Heart left ventricle (tissue), 16 donors: ENCODE measurements around the gene PCSK4. TPM values are rescaled to one million over a fixed set of nuclear protein-coding genes. Genes with fewer than 3 reads are reported as not detected.
"Not testable (repeated sequence)": the region's sequence is repeated elsewhere in the genome, so short reads cannot be mapped to it uniquely, and the experiment has no call there.

Source experiments
- ATAC-seq, 4 donors: fragments of 200-7000 bp; cut with Tn5 transposase; one replicate each; pipeline ENCODE4 v1.9.1; 2020 to 2022; ENCODE audit warnings: moderate library complexity in 4 of 4, mild to moderate bottlenecking in 3 of 4, moderate number of reproducible peaks in 1 of 4
- DNase-seq, 5 donors: peaks; one replicate each; pipeline ENCODE4 v3.0.0-alpha.2; 2020
- H3K27ac ChIP-seq, 12 donors: fragments of 200-600 bp; sonication (generic) in 4 of 12; one replicate each; pipeline versions ENCODE4 v1.5.0 to v1.8.0; 2016 to 2022; ENCODE audit warnings: mild to moderate bottlenecking in 2 of 12
- H3K27me3 ChIP-seq, 9 donors: fragments of 200-600 bp; sonication (generic) in 2 of 9; one replicate each; pipeline versions ENCODE4 v1.5.1 to v1.8.0; 2016 to 2022; ENCODE audit warnings: mild to moderate bottlenecking in 3 of 9
- H3K36me3 ChIP-seq, 9 donors: fragments of 200-600 bp; sonication (generic) in 2 of 9; one replicate each; pipeline versions ENCODE4 v1.5.0 to v1.8.0; 2018 to 2022; ENCODE audit warnings: mild to moderate bottlenecking in 2 of 9
- H3K4me1 ChIP-seq, 12 donors: fragments of 200-600 bp; sonication (generic) in 4 of 12; one replicate each; pipeline versions ENCODE4 v1.5.0 to v1.8.0; 2016 to 2022; ENCODE audit warnings: mild to moderate bottlenecking in 3 of 12
- H3K4me3 ChIP-seq, 12 donors: fragments of 200-600 bp; sonication (generic) in 4 of 12; one replicate each; pipeline versions ENCODE4 v1.5.0 to v1.8.0; 2017 to 2022; ENCODE audit warnings: mild to moderate bottlenecking in 9 of 12, moderate library complexity in 4 of 12
- H3K9me3 ChIP-seq, 12 donors: fragments of 200-600 bp; sonication (generic) in 4 of 12; one replicate each; pipeline versions ENCODE4 v1.5.0 to v1.8.0; 2016 to 2022; ENCODE audit warnings: mild to moderate bottlenecking in 1 of 12
- CTCF ChIP-seq, 12 donors: fragments of 200-600 bp; sonication (generic) in 4 of 12; IDR thresholded peaks; one replicate each; pipeline versions ENCODE4 v1.5.0 to v1.8.0; 2018 to 2022; ENCODE audit warnings: antibody characterized with exemption in 12 of 12, mild to moderate bottlenecking in 5 of 12
- POLR2A ChIP-seq, 2 donors: fragments of 450-650 bp; IDR thresholded peaks; one replicate each; pipeline ENCODE4 v1.6.1; 2017; ENCODE audit warnings: antibody characterized with exemption in 2 of 2, mild to moderate bottlenecking in 2 of 2, moderate library complexity in 2 of 2
- WGBS, 4 donors: extraction: QIAGEN DNeasy Blood & Tissue Kit in 2 of 4; methylation state at CpG; one replicate each; pipeline versions ENCODE4 v1.1.5 to v1.1.7; 2013 to 2018; 5-methylcytosine and 5-hydroxymethylcytosine counted together
- intact Hi-C, 10 donors: fragments of 100-400 bp; cut with DNase I; formaldehyde crosslinking; loops; one replicate each; pipeline versions ENCODE4 v1.11.1 to v1.14.2; 2022
- long read RNA-seq, 3 donors: library from polyadenylated mRNA; unstranded; transcript quantifications; one replicate each; pipeline ENCODE4 v2.0.0, GENCODE V29; 2020 to 2021
- polyA plus RNA-seq, 2 donors: library from polyadenylated mRNA; stranded (reverse); fragments of 200-250 nt; gene quantifications; one replicate each; pipeline ENCODE4 v1.2.3, GENCODE V29; 2013
- total RNA-seq, 9 donors: library from RNA; depleted of rRNA in 2 of 9; stranded (reverse); fragments of >200 nt in 2 of 9; fragmentation: NEBNext Ultra II Directional in 3 of 9; extraction: Animal tissue kit (Norgen Biotek cat#: 25700) in 3 of 9; gene quantifications; one replicate each; pipeline versions ENCODE4 v1.1.0 to v1.2.4, GENCODE V29; 2016 to 2023
- donor health status: ischemic (EF 13 %, LVEDD 7.1; RV severe dilation, severe dysfunction).
- donor health status: healthy with polysubstance abuse.
- donor health status: DM: no; HTN: yes; CAD: no.
- donor health status: DM: no; HTN: no; CAD: no.
- donor health status: ischemic (EF 25% LVEDD 6.9; RV normal size, moderate dysfunction).
- donor health status: ischemic (EF 25% LVEDD 5.7; RV mildly dilated, moderate dysfunction).
- donor health status: healthy.
- donor health status: DM: yes; HTN: yes; CAD: no.
- donor health status: ischemic (EF 35%, LVEDD 5.7; RV mildly dilated, moderate dysfunction).
- donor health status: nonischemic (EF 11% LVEDD 7.7; RV severe dilation, severe dysfunction).
- donor health status: DM: yes; HTN: yes; CAD: no.
- donor health status: PGD.
- donor health status: ischemic (EF 29% LVEDD 5.4; RV normal size, mild dysfunction).
- donor health status: nonischemic (EF 23%, LVEDD 6.1; RV moderate dilation, normal function).

The PCSK4 gene
- total RNA-seq (1 to 10 TPM in 6 of 9 donors, under 1 TPM in 3; 0.31 to 1.9 (median 1.7) TPM), polyA plus RNA-seq (under 1 TPM; 0.83 to 0.91 TPM)
- long read RNA-seq, donor 1, partial matches to known transcripts: 0 of 1 reads
- long read RNA-seq, donor 1, other reads (novel, unspliced or antisense): 0 of 1 reads
- long read RNA-seq, donor 2: 0 reads
- long read RNA-seq, donor 3: 0 reads

DNA sequence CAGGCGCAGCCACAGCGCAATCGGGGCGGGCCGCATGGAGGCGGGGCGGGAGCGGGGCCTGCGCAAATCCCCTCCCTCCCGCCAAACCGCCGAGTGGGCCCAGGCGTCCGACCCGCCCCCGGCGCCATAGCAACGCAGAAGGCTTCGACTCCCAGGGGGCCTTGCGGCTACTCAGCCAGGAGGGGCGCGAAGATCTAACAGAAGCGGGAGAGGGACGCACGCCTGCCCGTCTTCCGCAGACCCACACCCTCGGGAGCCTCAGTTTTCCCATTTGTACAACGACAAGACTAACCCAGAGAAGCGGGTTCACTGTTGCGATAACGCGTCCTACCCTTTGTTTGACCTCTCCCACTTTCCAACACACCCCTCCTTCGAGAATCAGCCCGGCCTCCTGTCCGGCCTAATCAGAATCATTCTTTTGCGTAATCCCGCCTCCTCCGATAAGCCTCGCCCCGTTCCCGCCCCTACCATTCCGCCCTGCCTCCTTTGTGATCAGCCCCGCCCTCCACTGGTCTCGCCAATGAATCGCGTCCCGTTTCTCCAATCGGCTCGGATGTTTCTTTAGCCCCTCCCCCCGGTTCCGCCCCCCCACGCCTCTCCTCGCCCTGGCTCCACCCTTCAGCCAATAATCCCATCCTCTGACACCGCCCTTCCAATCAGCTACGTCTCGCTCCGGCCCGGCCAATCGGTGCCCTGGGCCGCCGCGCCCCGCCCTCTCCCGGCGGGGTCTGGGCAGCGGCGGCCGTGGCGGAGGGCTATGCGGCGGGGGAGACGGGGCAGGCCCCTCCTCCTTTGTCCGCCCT is at the start of gene PCSK4:
TSS of gene PCSK4 (minus strand) at position 40 of the 803 bp plus-strand sequence. CDS start at position 36, 4 bp downstream.
- intact Hi-C loops: loop anchor here in 1 of 10 donors (1.0 to 2.0 kb wide), 2 partner anchors 11 to 162 kb away; partner anchors contain the start of genes C19orf25 and TCF3

DNA sequence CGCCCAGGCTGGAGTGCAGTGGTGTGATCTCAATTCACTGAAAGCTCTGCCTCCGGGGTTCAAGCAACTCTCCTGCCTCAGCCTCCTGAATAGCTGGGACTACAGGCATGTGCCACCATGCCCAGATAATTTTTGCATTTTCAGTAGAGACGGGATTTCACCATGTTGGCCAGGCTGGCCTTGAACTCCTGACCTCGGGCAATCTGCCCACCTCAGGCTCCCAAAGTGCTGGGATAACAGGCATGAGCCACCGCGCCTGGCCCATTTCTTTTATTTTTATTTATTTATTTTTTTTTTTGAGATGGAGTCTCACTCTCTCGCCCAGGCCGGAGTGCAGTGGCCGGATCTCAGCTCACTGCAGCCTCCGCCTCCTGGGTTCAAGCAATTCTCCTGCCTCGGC is 49.6 kb upstream of the PCSK4 start:
- not testable (repeated sequence) for H3K9me3 ChIP-seq, ATAC-seq, H3K36me3 ChIP-seq, DNase-seq, H3K4me3 ChIP-seq
- peaks cover 0 to 36% (median 0%) of the 10 kb centered on the region in 9 donors for H3K27me3 ChIP-seq
- H3K27ac ChIP-seq: peak overlapping the region in 1 of 12 donors; percentile 49
- 87 to 94% (median 89%) methylated on average over 11 of the region's 11 CpGs for WGBS, 4 donors
- intact Hi-C loops: loop anchor here in 3 of 10 donors (10.0 kb wide), 4 partner anchors 135 to 285 kb away; no protein-coding TSS in a partner anchor
- peaks cover 0 to 20% (median 3%) of the 10 kb centered on the region in 12 donors for H3K4me1 ChIP-seq

More for the DNA sequence above, at the start of gene PCSK4:
- H3K36me3 ChIP-seq: no peaks in the 10 kb centered on the region
- ATAC-seq (peak; percentile 93 to 96 (median 95)), DNase-seq (peak; percentile 99)
- H3K27me3 ChIP-seq: peaks cover 0 to 13% (median 0%) of the 10 kb centered on the region in 9 donors
- no peaks in the 10 kb centered on the region for H3K9me3 ChIP-seq
- H3K4me1 ChIP-seq: peaks cover 3 to 29% (median 14%) of the 10 kb centered on the region in 12 donors
- H3K27ac ChIP-seq: peak within 1 kb of the TSS in 11 of 12 donors; percentile 55 to 87 (median 78)
- 0 to 1% (median 1%) methylated on average over 43 to 74 of the region's 74 CpGs for WGBS, 4 donors
- peak within 1 kb of the TSS; percentile 35 to 77 (median 60) for H3K4me3 ChIP-seq
- TF ChIP-seq POLR2A (IDR thresholded peaks at IDR 0.05) (no peak), CTCF (IDR thresholded peaks at IDR 0.05) (no peak)

GRCh38 chr19:1538978-1539377 is 48.8 kb upstream of the PCSK4 start:
- Histone ChIP-seq H3K36me3 (no peaks in the 10 kb centered on the region), H3K27me3 (peaks cover 0 to 36% (median 0%) of the 10 kb centered on the region in 9 donors), H3K9me3 (no peaks in the 10 kb centered on the region), H3K4me1 (peaks cover 0 to 20% (median 3%) of the 10 kb centered on the region in 12 donors), H3K4me3 (no peak overlapping the region), H3K27ac (no peak overlapping the region)
- ATAC-seq: peak in 2 of 4 donors; percentile 20 to 27
- intact Hi-C loops: no loop called here
- TF ChIP-seq POLR2A (IDR thresholded peaks at IDR 0.05) (no peak), CTCF (IDR thresholded peaks at IDR 0.05) (no peak)
- DNase-seq: no peak
- 13 to 22% (median 18%) methylated on average over 15 of the region's 15 CpGs for WGBS, 4 donors

DNA sequence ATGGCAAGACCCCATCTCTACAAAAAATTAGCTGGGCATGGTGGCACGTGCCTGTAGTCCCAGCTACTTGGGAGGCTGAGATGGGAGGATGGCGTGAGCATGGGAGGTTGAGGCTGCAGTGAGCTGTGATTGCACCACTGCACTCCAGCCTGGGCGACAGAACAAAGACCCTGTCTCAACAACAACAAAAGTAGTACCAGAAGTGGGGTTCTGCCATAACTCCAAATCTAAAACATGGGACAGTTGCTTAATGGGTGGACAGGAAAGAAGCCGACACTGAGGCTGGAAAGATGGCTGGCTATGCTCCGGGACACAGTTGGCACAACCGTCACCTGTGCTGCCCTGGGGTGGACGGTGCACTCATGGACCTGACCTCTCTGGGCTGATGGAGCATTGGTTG is 45.5 kb upstream of the PCSK4 start:
- H3K27ac ChIP-seq, H3K36me3 ChIP-seq, ATAC-seq, H3K9me3 ChIP-seq, H3K4me3 ChIP-seq, intact Hi-C loops, DNase-seq: not testable (repeated sequence)
- 89 to 94% (median 93%) methylated on average over 7 of the region's 7 CpGs for WGBS, 4 donors
- Histone ChIP-seq H3K27me3 (peaks cover 0 to 23% (median 0%) of the 10 kb centered on the region in 9 donors), H3K4me1 (peaks cover 0 to 17% (median 3%) of the 10 kb centered on the region in 12 donors)

- no peak for ATAC-seq
- DNase-seq: no peak
- TF ChIP-seq CTCF (IDR thresholded peaks at IDR 0.05) (no peak), POLR2A (IDR thresholded peaks at IDR 0.05) (no peak)
- no peaks in the 10 kb centered on the region for H3K36me3 ChIP-seq
- H3K27ac ChIP-seq: no peak overlapping the region
- H3K4me1 ChIP-seq: peaks cover 0 to 10% (median 3%) of the 10 kb centered on the region in 12 donors
- WGBS, 4 donors: 81 to 90% (median 89%) methylated on average over 12 to 14 of the region's 14 CpGs
- no peaks in the 10 kb centered on the region for H3K9me3 ChIP-seq
- intact Hi-C loops: no loop called here
- peaks cover 0 to 23% (median 0%) of the 10 kb centered on the region in 9 donors for H3K27me3 ChIP-seq
- H3K4me3 ChIP-seq: no peak overlapping the region
Measured at GRCh38 chr19:1534972-1535371, 44.8 kb upstream of the PCSK4 start.
